ENCODE data around the gene KCNN2. TPM values are rescaled to one million over a fixed set of nuclear protein-coding genes. Genes with fewer than 3 reads are reported as not detected.
A peak's percentile ranks its signal among the peaks of the same experiment; 100 is the strongest.

KCNN2 gene
- total and polyA plus RNA-seq, 2 of the 4 experiments (the other 2 are of a cell fraction) = 2.2 to 8.8 TPM

- H2AK9ac ChIP-seq (replicated peaks; ENCODE audit: low read depth, low read length, poor library complexity) = no peak overlapping the region
- no peak overlapping the region for H3K18ac ChIP-seq (ENCODE audit: low read depth, low read length)
- no peak overlapping the region for H3K14ac ChIP-seq (replicated peaks; ENCODE audit: low read depth, low read length)
- H3K4me2 ChIP-seq (ENCODE audit: low read depth, low read length) = no peak overlapping the region
- H4K5ac ChIP-seq (ENCODE audit: low read depth, low read length) = no peak overlapping the region
- H4K8ac ChIP-seq (ENCODE audit: low read depth in 2 of 2, low read length in 2 of 2) = no peak overlapping the region
- no peaks in the 10 kb centered on the region for H3K9me3 ChIP-seq (ENCODE audit: control insufficient read depth, insufficient read depth, low read length)
- H3K23ac ChIP-seq (ENCODE audit: low read depth, low read length) = no peak overlapping the region
- H3K27ac ChIP-seq (ENCODE audit: insufficient read depth, low read length) = no peak overlapping the region
- no peak overlapping the region for H3K56ac ChIP-seq (ENCODE audit: extremely low read depth, insufficient read depth, low read length)
- H2BK120ac ChIP-seq (ENCODE audit: low read depth, low read length) = no peak overlapping the region
- H3K4me3 ChIP-seq (ENCODE audit: insufficient read depth, low read depth, low read length) = no peak overlapping the region
- H2AK5ac ChIP-seq (ENCODE audit: low read depth, low read length) = no peak overlapping the region
- POLR2A ChIA-PET (ENCODE audit: unreplicated experiment) = no interaction called here
- no peaks in the 10 kb centered on the region for H3K9me1 ChIP-seq (ENCODE audit: insufficient read depth, low read length)
- H2AFZ ChIP-seq (replicated peaks; ENCODE audit: low read length, poor library complexity) = no peak overlapping the region
- H4K20me1 ChIP-seq (ENCODE audit: insufficient read depth, low read length) = no peaks in the 10 kb centered on the region
- no peaks in the 10 kb centered on the region for H3K79me1 ChIP-seq (ENCODE audit: low read depth in 1 of 2, low read length in 2 of 2)
- WGBS, 2 experiments (ENCODE audit: extremely low coverage in 2 of 2, insufficient read length in 1 of 2) = no CpG with 5 or more reads among the region's 3 CpGs
- H3K9ac ChIP-seq (ENCODE audit: low read depth, low read length) = no peak overlapping the region
- no peak overlapping the region for H2BK15ac ChIP-seq (ENCODE audit: low read depth, low read length)
- no peaks in the 10 kb centered on the region for H3K4me1 ChIP-seq (ENCODE audit: control insufficient read depth, insufficient read depth, low read length)
- intact Hi-C loops (cut with micrococcal nuclease) = no loop called here
- H3K36me3 ChIP-seq (ENCODE audit: control insufficient read depth, insufficient read depth, low read length) = no peaks in the 10 kb centered on the region
- no peak overlapping the region for H4K91ac ChIP-seq (ENCODE audit: insufficient read depth, low read depth, low read length)
- dilution Hi-C loops (cut with HindIII; ENCODE audit: low sequenced_read_pairs, unreplicated experiment) = no loop called here
- DNase-seq = peak; percentile 17
- H2BK5ac ChIP-seq (ENCODE audit: low read depth, low read length, poor library complexity, severe bottlenecking) = no peak overlapping the region
- ATAC-seq (ENCODE audit: low read depth) = no peak
- BruUV-seq (replicated peaks) = no TSS peak
- TF ChIP-seq CTCF (conservative IDR thresholded peaks at IDR 0.05; ENCODE audit: low read depth, low read length) (no peak), MAZ (IDR thresholded peaks at IDR 0.05; ENCODE audit: borderline replicate concordance, low read depth, low read length) (no peak), RAD21 (IDR thresholded peaks at IDR 0.05; ENCODE audit: low read length) (no peak), MAFK (IDR thresholded peaks at IDR 0.05; ENCODE audit: low read depth, low read length) (no peak), RFX5 (IDR thresholded peaks at IDR 0.05; ENCODE audit: low read depth, low read length) (no peak), CHD1 (IDR thresholded peaks at IDR 0.05; ENCODE audit: low read depth, low read length) (no peak), CEBPB (IDR thresholded peaks at IDR 0.05; ENCODE audit: low read depth, low read length) (no peak), POLR2A (IDR thresholded peaks at IDR 0.05; ENCODE audit: low read depth, low read length) (no peak), RCOR1 (IDR thresholded peaks at IDR 0.05; ENCODE audit: insufficient replicate concordance, low read length) (no peak), NFE2L2 (IDR thresholded peaks at IDR 0.05; ENCODE audit: low read depth, low read length) (no peak)
- no peak overlapping the region for H3K4ac ChIP-seq (ENCODE audit: low read depth, low read length)
- in situ Hi-C loops (cut with MboI; ENCODE audit: low sequenced_read_pairs) = no loop called here
- no peak overlapping the region for H2BK20ac ChIP-seq (ENCODE audit: low read depth, low read length)
- CTCF ChIA-PET = no interaction called here
- H3K27me3 ChIP-seq (ENCODE audit: control insufficient read depth, insufficient read depth, low read length) = no peaks in the 10 kb centered on the region
Measured at GRCh38 chr5:114467729-114468128, 105.9 kb downstream of the KCNN2 start.

Data from IMR-90 (cell line).